K562 (cell line): Measurements from ENCODE around the gene SALL2. TPM values are rescaled to one million over a fixed set of nuclear protein-coding genes. Genes with fewer than 3 reads are reported as not detected.
A peak's percentile ranks its signal among the peaks of the same experiment; 100 is the strongest.

Experiments used
- ATAC-seq: fragments of 200-7000 bp; cut with Tn5 transposase; 3 replicates; pipeline ENCODE4 v1.9.1; 2020; ENCODE audit warnings: moderate library complexity
- BruUV-seq: library from RNA; stranded (reverse); fragments of 400-500 nt; replicated peaks from 2 replicates; lab custom pipeline; 2021; lab: Mats Ljungman, UMichigan
- CTCF ChIA-PET: fragments of 300-600 bp; formaldehyde crosslinking; extraction: SDS; loops from one replicate; lab custom pipeline; 2021; ENCODE audit warnings: low intra/inter-chr PET ratio; lab: Yijun Ruan, JAX
- POLR2A ChIA-PET: fragments of 300-600, 350-650 bp; sonication (Branson Sonifier 250); formaldehyde crosslinking; extraction: SDS; loops from one replicate; lab custom pipeline; 2021; ENCODE audit warnings: antibody characterized with exemption, inconsistent platforms; lab: Yijun Ruan, JAX
- DNase-seq, 4 experiments: peaks; one replicate each; pipeline versions ENCODE4 v3.0.0 to v3.0.0-alpha.2; 2011 to 2018; ENCODE audit warnings: low spot score in 3 of 4, mixed read lengths in 3 of 4; ENCODE audit errors: extremely low read depth in 1 of 4
- FAIRE-seq: peaks from 2 replicates; lab custom pipeline; 2011; peaks lifted over from hg19 to GRCh38; lab: Jason Lieb, UNC
- H2AFZ ChIP-seq: 2 replicates; pipeline ENCODE4 v1.6.0; 2011; ENCODE audit warnings: low read depth, low read length, control low read depth, inconsistent platforms
- H3K27ac ChIP-seq: fragments of 200-600 bp; 3 replicates; pipeline ENCODE4 v1.8.0; 2011; ENCODE audit warnings: low read depth, mild to moderate bottlenecking, control low read depth, inconsistent platforms, low read length, moderate library complexity, mixed read lengths; ENCODE audit errors: extremely low read depth
- H3K27me3 ChIP-seq, 2 experiments: fragments of 300-600 bp in 1 of 2; 2 replicates in 1 of 2; 3 replicates in 1 of 2; pipeline versions ENCODE4 v1.6.0 to v1.8.0; 2011; ENCODE audit warnings: inconsistent platforms in 2 of 2, low read length in 2 of 2, mild to moderate bottlenecking in 1 of 2, mixed read lengths in 1 of 2, moderate library complexity in 1 of 2; ENCODE audit not compliant: control insufficient read depth in 2 of 2, insufficient read depth in 2 of 2
- H3K36me3 ChIP-seq: fragments of 300-600 bp; 3 replicates; pipeline ENCODE4 v1.8.0; 2011; ENCODE audit warnings: mild to moderate bottlenecking, low read length, inconsistent platforms; ENCODE audit not compliant: control insufficient read depth, insufficient read depth
- H3K4me1 ChIP-seq, 2 experiments: fragments of 200-600 bp in 1 of 2; replicated peaks in 1 of 2; 2 replicates in 1 of 2; 3 replicates in 1 of 2; pipeline versions ENCODE4 v1.5.1 to v1.8.0; 2011; ENCODE audit warnings: inconsistent platforms in 2 of 2, low read length in 2 of 2, mild to moderate bottlenecking in 1 of 2, mixed read lengths in 1 of 2, moderate library complexity in 1 of 2; ENCODE audit not compliant: control insufficient read depth in 2 of 2, insufficient read depth in 2 of 2
- H3K4me2 ChIP-seq: 2 replicates; pipeline ENCODE4 v1.6.1; 2011; ENCODE audit warnings: low read length, control low read depth, inconsistent platforms, mixed read lengths; ENCODE audit not compliant: insufficient read depth
- H3K4me3 ChIP-seq: fragments of 200-600 bp; sonication (generic), shearing (Covaris generic); 2 replicates; pipeline ENCODE4 v1.5.1; 2016; ENCODE audit warnings: control low read depth, inconsistent platforms
- H3K79me2 ChIP-seq: fragments of 200-600 bp; 3 replicates; pipeline ENCODE4 v1.8.0; 2011; ENCODE audit warnings: low read length, inconsistent platforms; ENCODE audit not compliant: control insufficient read depth, insufficient read depth
- H3K9ac ChIP-seq, 2 experiments: 2 replicates each; pipeline versions ENCODE4 v1.6.0 to v1.6.1; 2011; ENCODE audit warnings: low read depth in 2 of 2, low read length in 2 of 2, control low read depth in 1 of 2, inconsistent platforms in 1 of 2, mild to moderate bottlenecking in 1 of 2, mixed read lengths in 1 of 2; ENCODE audit not compliant: insufficient read depth in 1 of 2
- H3K9me1 ChIP-seq: one replicate; pipeline ENCODE4 v1.6.0; 2011; ENCODE audit warnings: inconsistent platforms, mild to moderate bottlenecking, low read length, moderate library complexity; ENCODE audit not compliant: control insufficient read depth, insufficient read depth
- H3K9me3 ChIP-seq: replicated peaks from 2 replicates; pipeline ENCODE4 v1.5.1; 2011; ENCODE audit warnings: low read depth, low read length, inconsistent platforms; ENCODE audit not compliant: control insufficient read depth, insufficient read depth
- H4K20me1 ChIP-seq: replicated peaks from 2 replicates; pipeline ENCODE4 v1.6.1; 2011; ENCODE audit warnings: low read length, inconsistent platforms, mixed read lengths; ENCODE audit not compliant: control insufficient read depth, insufficient read depth
- CCNT2 ChIP-seq: IDR thresholded peaks from 2 replicates; pipeline ENCODE4 v1.6.1; 2011; ENCODE audit warnings: borderline replicate concordance, low read depth, mild to moderate bottlenecking, moderate library complexity, mixed read lengths, low read length; ENCODE audit not compliant: insufficient read length; ENCODE audit errors: extremely low read depth
- HNRNPH1 ChIP-seq: fragments of 200-400 bp; formaldehyde crosslinking; optimal IDR thresholded peaks from 2 replicates; pipeline ENCODE3; 2017; ENCODE audit warnings: low read depth, mild to moderate bottlenecking, low read length, moderate library complexity
- IRF2 ChIP-seq: sonication (generic); formaldehyde crosslinking; IDR thresholded peaks from 2 replicates; pipeline ENCODE4 v1.8.1; 2022; ENCODE audit warnings: mild to moderate bottlenecking, missing genetic modification reagents
- KDM1A ChIP-seq, 2 experiments: fragments of 450-650 bp; IDR thresholded peaks; 2 replicates each; pipeline ENCODE4 v1.6.1; 2016; ENCODE audit warnings: mild to moderate bottlenecking in 2 of 2
- NFRKB ChIP-seq: fragments of 450-650 bp; IDR thresholded peaks from 2 replicates; pipeline ENCODE4 v1.6.1; 2016; ENCODE audit warnings: low read depth
- ZFX ChIP-seq: sonication (generic); formaldehyde crosslinking; IDR thresholded peaks from 2 replicates; pipeline ENCODE4 v1.8.0; 2022; ENCODE audit warnings: mild to moderate bottlenecking, missing genetic modification reagents, moderate library complexity
- ZNF263 ChIP-seq: sonication (generic); formaldehyde crosslinking; IDR thresholded peaks from 2 replicates; pipeline ENCODE4 v1.8.0; 2022; ENCODE audit warnings: mild to moderate bottlenecking, missing genetic modification reagents, borderline replicate concordance
- WGBS: fragments of 100-300 bp; shearing (Covaris generic); methylation state at CpG from one replicate; pipeline ENCODE4 v1.1.6; 2016; ENCODE audit warnings: low coverage, mixed read lengths; ENCODE audit not compliant: insufficient coverage; ENCODE audit errors: missing lambda C conversion rate; 5-methylcytosine and 5-hydroxymethylcytosine counted together
- in situ Hi-C: fragments of 300-500 bp; cut with MboI; formaldehyde crosslinking; loops from 4 replicates; pipeline ENCODE4 v1.15.0; 2018; ENCODE audit warnings: inconsistent platforms, mixed read lengths
- intact Hi-C: fragments of 100-400 bp; cut with micrococcal nuclease; formaldehyde crosslinking; loops from 2 replicates; pipeline ENCODE4 v1.14.2; 2022
- polyA plus RNA-seq, 8 experiments: library from polyadenylated mRNA; depleted of rRNA in 4 of 8; stranded (reverse) in 5 of 8; unstranded in 3 of 8; fragments of >200 nt; fragmentation: Nextera tagmentation in 2 of 8; fragmentation: Illumina TruSeq in 1 of 8; extraction: Ambion mirVana in 2 of 8; extraction: Trizol in 1 of 8; gene quantifications; 2 replicates each; pipeline versions ENCODE4 v1.2.1 to v1.2.3, GENCODE V29; 2011 to 2014; ENCODE audit warnings: inconsistent platforms in 1 of 8, missing spikeins in 1 of 8
- total RNA-seq, 7 experiments: library from RNA; depleted of rRNA in 6 of 7; stranded (reverse); fragments of >200 nt in 6 of 7; fragmentation: Illumina TruSeq in 2 of 7; extraction: Trizol in 2 of 7; gene quantifications; 2 replicates each; pipeline versions ENCODE4 v1.2.1 to v1.2.3, GENCODE V29; 2011 to 2021; ENCODE audit warnings: low replicate concordance in 1 of 7

Gene SALL2
- total and polyA plus RNA-seq, 9 of the 15 experiments (the other 6 are each of a cell fraction or from before 2014, with no cell fraction given), result 6.6 to 30.4 (median 12.9) TPM

DNA sequence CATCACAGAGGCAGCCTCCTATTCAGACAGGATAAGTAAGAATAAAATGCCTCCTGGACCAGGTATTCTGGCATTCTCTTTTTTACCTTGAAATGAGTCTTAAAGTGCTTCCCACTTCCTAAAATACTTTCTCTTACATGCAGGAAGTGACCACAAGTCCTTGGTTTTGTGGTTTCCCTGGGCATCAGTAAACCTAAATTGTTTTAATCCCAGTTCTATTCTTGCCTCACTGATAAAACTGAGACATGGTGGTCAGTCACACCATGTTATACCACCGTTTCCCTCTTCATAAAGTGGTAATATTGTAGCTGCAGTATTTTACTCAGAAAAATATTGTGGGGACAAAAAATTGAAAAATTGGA is 1.2 kb upstream of the SALL2 start:
- 0 out of 2 replicates have a peak, but pooled peaks have one; percentile 8 for TF ChIP-seq NFRKB
- no peak for TF ChIP-seq IRF2 (CRISPR knock-in tag)
- H3K9me3 ChIP-seq, result no peaks in the 10 kb centered on the region
- no peaks in the 10 kb centered on the region for H3K27me3 ChIP-seq
- H3K79me2 ChIP-seq, result peaks cover 22% of the 10 kb centered on the region
- in situ Hi-C loops (no loop called here), intact Hi-C loops (loop anchor here (2.0 kb wide), 1 partner anchor 16 kb away; the partner anchor contains the start of gene METTL3)
- 20% methylated on average over 1 of the region's 1 CpG for WGBS
- DNase-seq, result no peak
- H3K36me3 ChIP-seq, result peaks cover 25% of the 10 kb centered on the region; the same call in 2 of the 3 replicates
- no peak for ATAC-seq
- H3K27ac ChIP-seq, result peak overlapping the region; percentile 80
- H4K20me1 ChIP-seq, result no peaks in the 10 kb centered on the region
- FAIRE-seq, result no peak
- H3K4me2 ChIP-seq, result peak overlapping the region; percentile 76
- peaks cover 34 to 38% of the 10 kb centered on the region in 2 experiments for H3K4me1 ChIP-seq
- H3K9me1 ChIP-seq, result no peaks in the 10 kb centered on the region
- CTCF ChIA-PET, result no interaction called here
- no TSS peak for BruUV-seq
- H3K4me3 ChIP-seq, result 0 out of 2 replicates have a peak overlapping the region, but pooled peaks have one; percentile 68
- peak overlapping the region; percentile 89 for H2AFZ ChIP-seq
- POLR2A ChIA-PET, result interaction anchor here (0.6 to 3.5 kb wide), 4 partner anchors 9 to 59 kb away, joined by 3 to 39 read pairs (median 4); partner anchors contain the start of gene METTL3
- peak overlapping the region in 1 of 2 experiments; percentile 65; a peak in 3 of 4 replicates for H3K9ac ChIP-seq

DNA sequence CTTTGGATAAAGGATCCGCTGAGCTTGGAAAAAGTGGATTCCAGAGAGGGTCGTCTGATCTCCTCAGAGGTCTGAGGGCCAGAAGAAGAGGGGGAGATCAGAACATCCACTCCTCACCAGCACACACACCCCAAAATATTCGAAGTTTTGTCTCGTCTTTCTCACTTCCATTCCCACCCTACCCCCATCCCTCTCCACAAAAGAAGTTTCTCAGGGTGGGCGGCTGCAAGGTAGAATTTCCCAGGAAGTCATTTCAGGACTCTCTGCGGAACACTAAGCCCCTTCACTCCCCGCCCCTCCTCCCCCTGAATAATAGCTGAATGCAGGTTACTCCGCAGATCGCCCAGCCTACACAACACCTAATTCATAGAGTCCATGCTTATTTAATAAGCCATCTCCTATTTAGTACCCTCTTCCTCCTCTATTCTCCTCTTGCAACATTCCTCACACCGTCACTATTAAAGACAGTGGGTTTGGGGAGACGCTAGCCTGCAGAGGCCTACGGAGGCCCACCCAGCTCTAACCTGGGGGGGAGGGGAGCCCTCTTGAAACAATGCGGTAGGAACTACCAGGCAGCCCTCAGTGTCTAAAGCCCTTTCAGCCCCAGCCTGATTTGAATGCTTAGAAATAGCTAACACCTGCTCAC is 649 bp upstream of the SALL2 start:
- H3K27me3 ChIP-seq, result no peaks in the 10 kb centered on the region
- H3K9ac ChIP-seq, result peak overlapping the region; percentile 65 to 91
- ChIA-PET POLR2A (interaction anchor here (0.6 to 3.5 kb wide), 5 partner anchors 8 to 71 kb away, joined by 3 to 39 read pairs (median 3); partner anchors contain the start of genes CHD8 and METTL3), CTCF (no interaction called here)
- ATAC-seq (peak; percentile 23), FAIRE-seq (peak; percentile 62), DNase-seq (peak in 2 of 4 experiments; percentile 18 to 50)
- peaks cover 28% of the 10 kb centered on the region; the same call in 2 of the 3 replicates for H3K36me3 ChIP-seq
- peak overlapping the region; percentile 89 for H2AFZ ChIP-seq
- peaks cover 34 to 38% of the 10 kb centered on the region in 2 experiments for H3K4me1 ChIP-seq
- no peaks in the 10 kb centered on the region for H3K9me3 ChIP-seq
- BruUV-seq, result no TSS peak
- WGBS, result 4% methylated on average over 10 of the region's 13 CpGs
- H3K27ac ChIP-seq, result peak overlapping the region; percentile 80
- peak overlapping the region; percentile 68 for H3K4me3 ChIP-seq
- peaks cover 22% of the 10 kb centered on the region for H3K79me2 ChIP-seq
- in situ Hi-C loops, result no loop called here
- H3K4me2 ChIP-seq, result peak overlapping the region; percentile 76
- intact Hi-C loops, result loop anchor here (2.0 kb wide), 1 partner anchor 16 kb away; the partner anchor contains the start of gene METTL3
- H3K9me1 ChIP-seq, result no peaks in the 10 kb centered on the region
- H4K20me1 ChIP-seq, result no peaks in the 10 kb centered on the region
- TF ChIP-seq ZNF263 (CRISPR knock-in tag), result 0 out of 2 replicates have a peak, but pooled peaks have one; percentile 1
- peak; percentile 70 for TF ChIP-seq ZFX
- TF ChIP-seq CCNT2, result peak; percentile 1
- TF ChIP-seq KDM1A (IDR thresholded peaks at IDR 0.05), result no peak
- TF ChIP-seq HNRNPH1, result no peak
